HL-60/S4 treated with phorbol 12-myristate 13-acetate at 8.2 ng/mL for 4 days and 3 days (cell line): ENCODE results near the gene MXRA8.
"Not testable (repeated sequence)": the region's sequence is repeated elsewhere in the genome, so short reads cannot be mapped to it uniquely, and the experiment has no call there.

Experiments used
- in situ Hi-C: fragments of 300-500 bp; cut with MboI; formaldehyde crosslinking; loops from 2 replicates; pipeline ENCODE4 v1.15.0; 2022; ENCODE audit warnings: low sequenced_read_pairs

MXRA8 gene

DNA sequence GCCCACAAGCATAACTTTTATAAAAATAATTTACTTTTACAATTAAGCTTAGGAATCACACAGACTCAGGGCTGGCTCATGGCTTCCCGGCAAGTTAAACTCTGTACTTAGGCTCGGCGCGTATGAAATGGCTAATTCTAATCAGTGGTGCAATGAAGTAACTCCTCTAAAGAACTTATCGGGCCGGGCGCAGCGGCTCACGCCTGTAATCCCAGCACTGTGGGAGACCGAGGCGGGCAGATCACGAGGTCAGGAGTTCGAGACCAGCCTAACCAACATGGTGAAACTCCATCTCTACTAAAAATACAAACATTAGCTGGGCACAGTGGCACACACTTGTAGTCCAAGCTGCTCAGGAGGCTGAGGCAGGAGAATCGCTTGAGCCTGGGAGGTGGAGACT, 11.7 kb upstream of the MXRA8 start:
- in situ Hi-C loops = not testable (repeated sequence)

DNA sequence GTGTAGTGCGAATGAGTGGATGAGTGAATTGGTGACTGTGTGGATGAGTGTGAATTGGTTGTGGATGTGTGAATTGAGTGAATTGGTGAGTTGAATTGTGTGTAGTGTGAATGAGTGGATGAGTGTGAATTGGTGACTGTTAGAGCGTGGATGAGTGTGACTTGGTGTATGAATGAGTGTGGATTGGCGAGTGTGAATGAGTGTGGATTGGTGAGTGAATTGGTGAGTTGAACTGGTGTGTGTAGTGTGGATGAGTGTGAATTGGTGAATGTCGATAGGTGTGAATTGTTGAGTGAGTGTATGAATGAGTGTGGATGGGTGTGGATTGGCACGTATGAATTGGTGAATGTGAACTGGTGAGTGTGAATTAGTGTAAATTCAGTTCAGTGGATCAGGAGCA, 9.0 kb upstream of the MXRA8 start:
- in situ Hi-C loops = no loop called here

DNA sequence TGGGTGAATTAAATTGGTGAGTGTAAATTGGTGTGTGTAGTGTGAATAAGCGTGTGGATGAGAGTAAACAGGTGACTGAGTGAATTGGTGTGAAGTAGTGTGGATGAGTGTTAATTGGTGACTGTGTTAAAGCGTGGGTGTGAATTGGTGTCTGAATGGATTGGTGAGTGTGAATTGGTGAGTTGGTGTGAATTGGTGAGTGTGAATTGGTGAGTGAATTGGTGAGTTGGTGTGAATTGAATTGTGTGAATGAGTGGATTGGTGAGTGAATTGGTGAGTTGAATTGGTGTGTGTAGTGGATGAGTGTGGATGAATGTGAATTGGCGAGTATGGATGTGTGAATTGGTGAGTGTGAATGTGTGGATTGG, 8.3 kb upstream of the MXRA8 start:
- in situ Hi-C loops = no loop called here

DNA sequence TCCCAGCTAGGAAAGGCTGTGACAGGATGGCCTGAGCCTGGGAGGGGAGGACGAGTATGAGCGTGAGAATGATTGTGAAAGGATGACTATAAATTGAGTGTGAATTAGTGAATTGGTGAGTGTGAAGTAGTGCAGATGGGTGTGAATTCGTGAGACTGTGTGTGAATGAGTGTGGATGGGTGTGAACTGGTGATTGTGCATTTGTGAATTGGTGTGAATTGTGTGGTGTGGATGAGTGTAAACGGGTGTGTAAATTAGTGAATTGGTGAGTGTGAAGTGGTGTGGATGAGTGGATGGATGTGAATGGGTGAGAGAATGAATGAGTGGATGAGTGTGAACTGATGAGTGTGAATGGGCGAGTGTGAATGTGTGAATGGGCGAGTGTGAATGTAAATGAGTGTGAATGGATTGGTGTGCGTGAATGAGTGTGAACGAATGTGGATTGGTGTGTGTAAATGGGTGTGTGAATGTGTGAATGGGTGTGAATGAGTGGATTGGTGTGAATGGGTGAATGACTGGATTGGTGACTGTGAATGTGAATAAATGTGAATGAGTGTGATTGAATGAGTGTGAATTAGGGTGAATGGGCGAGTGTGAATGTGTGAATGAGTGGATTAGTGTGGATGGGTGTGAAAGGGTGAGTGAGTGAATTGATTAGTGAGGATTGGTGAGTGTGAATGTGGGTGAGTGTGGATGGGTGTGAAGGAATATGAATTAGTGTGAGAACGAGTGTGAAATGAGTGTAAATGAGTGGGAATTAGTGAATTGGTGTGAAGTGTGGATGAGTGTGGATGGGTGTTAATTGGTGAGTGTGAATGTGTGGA, 7.7 kb upstream of the MXRA8 start:
- in situ Hi-C loops = no loop called here

DNA sequence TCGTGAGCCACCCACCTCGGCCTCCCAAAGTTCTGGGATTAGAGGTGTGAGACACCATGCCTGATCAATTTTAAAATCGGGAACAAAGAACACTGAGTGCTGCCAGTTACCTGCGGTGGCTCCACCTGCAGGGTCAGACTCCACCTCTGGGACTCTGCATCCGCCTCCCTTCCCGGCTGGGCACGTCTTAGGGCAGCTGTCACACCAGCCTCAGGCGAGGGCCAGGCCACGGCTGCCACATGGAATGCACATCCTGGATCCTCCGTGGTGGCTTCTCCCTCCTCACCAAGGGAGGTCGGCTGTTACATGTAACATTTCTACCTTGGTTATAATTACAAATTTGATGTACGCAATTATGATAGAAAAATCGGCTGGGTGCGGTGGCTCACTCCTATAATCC, 5.9 kb upstream of the MXRA8 start:
- in situ Hi-C loops = no loop called here

DNA sequence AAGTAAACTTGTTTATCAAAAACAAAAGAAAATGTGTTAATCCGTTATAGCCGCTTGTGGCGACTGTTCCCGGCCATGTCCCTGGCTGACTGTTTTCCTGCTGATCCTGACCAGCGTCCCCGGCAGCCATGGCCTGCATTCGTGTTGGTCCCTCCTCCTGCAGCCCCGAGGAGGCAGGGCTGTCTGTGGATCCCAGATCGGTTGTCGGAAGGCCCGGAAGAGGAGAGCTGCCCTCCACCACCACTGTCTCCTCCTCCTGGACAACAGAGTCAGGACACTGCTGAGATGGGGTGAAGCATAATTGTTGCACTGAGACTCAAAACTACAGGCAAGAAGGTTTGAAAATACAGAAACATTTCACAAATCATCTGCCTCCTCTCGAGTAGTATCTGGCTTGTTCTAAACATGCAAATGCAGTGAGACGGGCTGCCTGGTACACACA, 3.6 kb upstream of the MXRA8 start:
- in situ Hi-C loops = no loop called here

DNA sequence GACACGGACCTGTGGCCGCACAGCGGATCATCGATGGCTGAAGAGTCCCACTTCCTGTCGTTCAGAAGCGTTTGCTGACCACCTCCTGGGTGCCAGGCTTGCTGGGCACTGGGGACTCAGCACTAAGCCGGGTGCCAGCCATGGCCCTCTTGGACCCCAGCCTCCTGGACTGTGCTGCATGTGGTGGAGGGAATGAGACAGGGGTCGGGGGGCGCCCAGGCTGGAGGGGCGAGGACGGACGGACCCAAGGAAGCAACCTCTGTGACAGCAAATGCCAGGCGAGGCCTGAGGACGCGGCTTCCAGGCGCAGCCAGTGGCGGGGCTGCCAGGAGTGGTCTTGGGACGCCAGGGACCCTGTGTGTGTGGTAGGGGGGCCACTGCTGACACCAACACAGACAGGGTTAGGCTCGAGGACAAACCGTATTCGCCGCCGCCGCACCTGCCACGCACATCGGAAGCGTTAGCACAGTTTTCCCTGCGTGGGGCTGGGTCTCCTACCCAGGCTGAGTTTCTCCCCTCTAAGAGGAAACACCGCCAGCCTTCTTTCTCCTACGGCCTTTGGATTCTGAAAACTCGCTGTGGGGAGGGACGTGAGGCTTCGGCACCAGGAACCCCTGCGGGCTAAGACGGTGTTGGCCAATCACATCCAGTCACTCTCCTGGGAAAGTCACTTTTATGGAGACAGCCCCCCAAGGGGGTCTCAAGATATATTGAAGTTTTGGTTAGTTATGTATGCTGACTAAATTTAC, 3.1 kb upstream of the MXRA8 start:
- in situ Hi-C loops = no loop called here

DNA sequence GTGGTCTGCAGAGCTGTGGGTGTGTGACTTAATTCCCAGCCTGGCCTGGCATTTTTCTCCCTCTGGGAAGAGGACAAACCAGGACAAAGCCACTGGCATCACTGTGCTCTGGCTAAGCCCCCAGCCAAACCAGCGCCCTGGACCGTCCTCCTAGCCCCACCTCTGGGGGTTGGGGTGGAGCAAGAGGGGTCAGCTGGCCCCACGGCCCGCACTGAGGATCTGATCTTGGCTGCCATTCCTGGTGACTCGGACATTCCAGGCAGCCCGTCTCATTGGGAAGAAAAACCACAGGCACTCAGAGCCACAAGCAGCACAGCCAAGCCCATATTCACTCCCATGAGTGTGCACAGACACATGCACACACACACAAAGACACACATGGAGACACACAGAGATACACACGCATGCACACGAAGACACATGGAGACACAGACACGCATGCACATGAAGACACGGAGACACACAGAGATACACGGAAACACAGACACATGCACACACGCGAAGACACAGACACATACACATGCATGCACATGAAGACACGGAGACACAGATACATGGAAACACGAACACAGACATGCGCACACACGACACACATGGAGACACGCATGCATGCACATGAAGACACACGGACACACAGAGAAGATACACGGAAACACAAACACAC, 2.3 kb upstream of the MXRA8 start:
- in situ Hi-C loops = no loop called here

DNA sequence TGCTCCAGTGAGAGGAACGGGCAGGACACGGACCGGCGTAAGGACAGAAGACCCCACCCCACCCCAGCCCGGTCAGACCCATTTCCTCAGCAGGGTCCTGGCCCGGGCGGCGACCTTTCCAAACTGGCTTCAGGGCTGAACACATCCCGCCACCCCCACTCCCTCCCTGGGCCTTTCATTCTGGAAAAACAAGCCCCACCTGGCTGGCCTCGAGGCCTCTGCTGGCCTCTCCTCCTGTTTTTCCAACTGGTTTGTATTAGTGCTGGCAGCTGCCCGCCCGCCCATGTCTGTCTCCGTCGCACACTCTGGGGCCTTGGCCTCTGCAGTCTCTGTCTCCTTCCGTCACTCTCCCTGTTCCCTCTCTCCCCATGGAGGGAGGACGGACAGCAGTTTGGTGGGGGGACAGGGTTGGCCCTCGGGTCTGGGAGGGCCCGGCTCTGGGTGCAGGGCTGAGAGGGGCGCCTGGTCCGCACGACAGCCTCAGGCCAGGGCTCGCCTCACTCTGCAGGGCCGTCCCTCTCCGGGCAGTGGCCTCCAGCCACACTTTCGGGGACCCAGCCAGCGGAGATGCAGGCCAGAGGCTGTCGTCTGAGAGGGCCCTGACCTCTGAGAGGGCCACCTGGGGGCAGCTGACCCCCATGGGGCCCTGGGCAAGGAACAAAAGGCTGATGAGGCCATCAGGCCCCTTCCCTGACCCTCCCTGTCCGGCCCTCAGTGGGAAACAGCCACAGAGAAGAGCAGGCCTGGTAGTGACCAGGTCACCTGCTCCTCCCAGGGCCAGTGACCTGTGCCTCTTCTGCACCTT, 1.5 kb upstream of the MXRA8 start:
- in situ Hi-C loops = no loop called here

DNA sequence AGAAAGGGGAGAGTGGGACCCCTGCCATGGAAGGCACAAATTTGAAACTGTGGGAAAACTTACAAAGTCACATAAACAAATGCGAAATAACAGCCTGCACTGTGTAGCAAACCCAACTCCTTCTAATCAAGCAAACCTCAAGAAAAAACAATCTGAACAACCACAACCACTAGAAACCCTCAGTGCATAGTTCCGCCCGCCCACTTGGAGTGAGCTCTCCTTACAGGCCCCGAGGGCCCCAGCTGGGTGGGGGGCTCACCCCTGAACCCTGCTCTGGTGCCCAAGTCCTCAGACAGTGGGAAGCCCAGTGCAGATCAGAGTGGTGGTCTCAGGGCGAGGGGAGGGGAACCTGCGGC, 931 bp upstream of the MXRA8 start:
- in situ Hi-C loops = no loop called here

DNA sequence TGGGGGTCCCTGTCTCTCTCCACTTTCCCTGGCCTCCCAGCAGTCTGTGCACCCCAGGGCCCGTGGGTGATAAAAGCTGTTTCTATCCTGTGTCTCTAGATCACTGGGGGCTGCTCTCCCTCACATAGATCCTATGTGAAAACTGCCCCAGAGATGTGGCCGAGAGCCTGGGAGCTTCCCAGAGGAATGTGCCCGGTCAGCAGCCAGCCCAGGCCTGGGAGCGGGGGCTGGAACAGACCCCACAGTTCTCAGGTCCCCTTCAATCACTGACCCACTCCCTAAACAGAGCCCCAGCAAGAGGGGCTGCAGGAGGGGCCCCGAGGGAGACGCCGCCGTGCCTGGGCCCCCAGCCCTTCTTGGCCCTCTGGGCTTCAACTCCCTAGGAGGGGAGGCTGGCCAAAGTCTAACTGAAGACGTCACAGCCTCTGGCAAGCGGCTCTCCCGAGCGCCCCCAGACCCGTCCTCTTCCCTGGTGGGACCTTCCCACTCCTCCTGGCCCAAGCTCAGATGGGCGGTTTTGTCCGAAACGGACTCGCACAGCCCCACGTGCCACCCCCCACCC, 403 bp downstream of the MXRA8 start:
- in situ Hi-C loops = no loop called here

DNA sequence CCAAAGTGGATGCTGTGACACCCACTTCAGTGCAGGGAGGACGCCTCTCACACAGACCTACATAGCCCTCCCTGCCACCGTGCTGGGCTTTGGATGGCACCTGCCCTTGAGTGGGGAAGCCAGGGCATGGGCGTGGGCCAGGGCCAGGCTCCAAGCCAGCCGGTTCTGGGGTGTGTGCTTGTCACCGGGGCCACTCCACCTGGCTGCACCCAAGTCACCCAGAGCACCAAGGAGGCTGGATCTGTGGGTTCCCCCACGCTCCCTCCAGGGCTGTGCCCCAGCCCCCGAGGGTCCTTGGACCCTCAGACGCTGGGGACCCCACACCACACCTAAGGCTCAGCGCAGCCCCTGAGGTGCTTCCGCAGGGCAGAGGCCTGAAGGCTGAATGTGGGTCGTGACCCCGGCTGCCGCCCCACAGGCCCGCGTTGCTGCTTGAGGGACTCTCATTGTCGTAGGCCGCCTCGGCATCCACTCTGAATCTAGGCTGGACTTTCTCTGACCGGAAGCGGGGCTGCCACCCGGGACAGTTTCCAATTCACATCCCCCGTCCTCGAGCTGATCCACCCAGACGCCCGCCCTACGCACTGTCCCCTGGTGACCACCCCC, 1.5 kb downstream of the MXRA8 start:
- in situ Hi-C loops = no loop called here

DNA sequence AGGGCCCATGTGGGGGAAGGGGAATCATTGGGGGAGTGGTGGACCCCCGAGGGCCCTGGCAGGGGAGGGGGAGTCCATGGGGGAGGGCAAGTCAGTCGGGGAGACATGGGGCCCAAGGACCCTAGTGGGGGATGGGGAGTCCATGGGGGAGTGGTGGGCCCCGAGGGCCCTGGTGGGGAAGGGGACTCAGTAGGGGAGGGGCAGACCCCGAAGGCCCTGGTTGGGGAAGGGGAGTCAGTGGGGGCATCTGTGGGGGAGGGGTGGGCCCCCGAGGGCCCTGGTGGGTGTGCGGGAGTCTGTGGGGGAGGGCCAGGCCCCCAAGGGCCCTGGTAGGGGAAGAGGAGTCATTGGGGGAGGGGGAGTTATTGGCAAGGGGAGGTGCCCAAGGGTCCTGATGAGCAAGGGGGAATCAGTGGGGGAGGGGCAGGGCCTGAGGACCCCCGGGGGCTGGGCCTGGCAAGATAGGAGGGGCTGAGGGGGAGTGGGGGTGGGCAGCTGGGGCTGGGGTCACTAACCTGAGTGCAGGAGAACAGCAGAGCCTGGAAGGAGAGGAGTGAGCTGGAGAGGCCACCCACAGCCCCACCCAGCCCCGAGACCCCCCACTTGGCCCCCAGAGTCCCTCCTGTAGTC, 2.1 kb downstream of the MXRA8 start:
- in situ Hi-C loops = no loop called here

DNA sequence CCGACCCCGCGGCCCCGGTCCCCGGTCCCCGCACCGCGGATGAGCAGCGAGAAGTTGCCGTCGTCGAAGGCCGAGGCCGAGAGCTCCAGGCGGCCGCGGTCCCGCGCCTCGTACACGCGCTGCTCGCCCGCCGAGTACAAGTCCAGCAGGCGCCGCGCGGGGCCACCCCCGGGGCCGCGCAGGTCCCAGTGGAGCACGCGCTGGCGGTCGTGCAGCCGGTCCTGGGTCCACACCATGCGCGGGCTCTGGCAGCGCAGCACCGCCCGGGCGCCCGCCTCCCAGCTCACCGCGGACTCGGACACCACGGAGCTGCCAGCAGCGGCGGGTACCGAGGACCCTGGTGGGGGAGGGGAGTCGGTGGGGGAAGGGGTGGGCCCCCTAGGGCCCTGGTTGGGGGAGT, 2.9 kb downstream of the MXRA8 start:
- in situ Hi-C loops = no loop called here

DNA sequence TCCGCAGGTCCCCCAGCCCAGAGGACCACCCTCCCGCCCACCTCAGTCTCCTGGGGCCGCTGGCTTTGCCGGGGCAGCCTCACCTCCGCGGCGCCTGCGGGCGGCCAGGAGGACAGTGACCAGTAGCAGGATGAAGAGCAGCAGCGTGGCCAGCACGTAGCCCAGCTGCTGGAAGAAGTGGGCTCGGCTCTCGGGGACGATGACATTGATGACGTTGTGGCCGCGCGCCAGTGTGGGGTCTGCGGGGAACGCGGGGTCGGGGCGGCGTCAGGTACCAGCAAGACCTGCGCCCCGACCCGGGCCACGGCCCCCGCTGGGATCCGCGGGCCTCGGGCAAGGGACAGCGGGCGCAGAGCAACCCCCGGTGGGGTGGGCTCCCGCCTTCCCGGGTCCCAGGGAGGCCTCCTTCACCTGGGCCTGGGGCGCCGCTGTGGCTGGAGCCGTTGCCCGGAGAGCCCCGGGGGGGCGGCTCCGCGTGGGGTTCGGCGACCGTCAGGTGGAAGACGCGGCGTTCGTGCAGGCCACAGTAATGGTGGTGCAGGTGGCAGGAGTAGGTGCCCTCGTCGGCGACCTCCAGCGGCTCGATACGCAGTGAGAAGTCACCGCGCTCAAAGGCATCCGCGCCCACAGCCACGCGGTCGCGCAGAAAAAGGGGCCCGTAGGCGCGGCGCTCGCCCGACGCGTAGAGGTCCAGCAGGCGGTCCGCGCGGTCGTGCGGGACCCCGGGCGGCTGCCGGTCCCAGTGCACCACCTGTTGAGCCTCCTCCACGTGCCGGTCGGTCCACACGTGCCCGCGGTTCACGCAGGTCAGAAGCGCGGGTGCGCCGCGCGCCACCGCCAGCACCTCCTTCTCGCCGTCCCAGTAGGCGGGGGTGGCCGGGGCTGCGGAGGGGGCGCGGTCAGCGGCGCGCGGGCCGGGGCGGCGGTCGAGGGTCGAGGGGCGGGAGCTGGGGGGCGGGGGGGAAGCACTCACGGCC, 3.8 kb downstream of the MXRA8 start:
- in situ Hi-C loops = no loop called here

DNA sequence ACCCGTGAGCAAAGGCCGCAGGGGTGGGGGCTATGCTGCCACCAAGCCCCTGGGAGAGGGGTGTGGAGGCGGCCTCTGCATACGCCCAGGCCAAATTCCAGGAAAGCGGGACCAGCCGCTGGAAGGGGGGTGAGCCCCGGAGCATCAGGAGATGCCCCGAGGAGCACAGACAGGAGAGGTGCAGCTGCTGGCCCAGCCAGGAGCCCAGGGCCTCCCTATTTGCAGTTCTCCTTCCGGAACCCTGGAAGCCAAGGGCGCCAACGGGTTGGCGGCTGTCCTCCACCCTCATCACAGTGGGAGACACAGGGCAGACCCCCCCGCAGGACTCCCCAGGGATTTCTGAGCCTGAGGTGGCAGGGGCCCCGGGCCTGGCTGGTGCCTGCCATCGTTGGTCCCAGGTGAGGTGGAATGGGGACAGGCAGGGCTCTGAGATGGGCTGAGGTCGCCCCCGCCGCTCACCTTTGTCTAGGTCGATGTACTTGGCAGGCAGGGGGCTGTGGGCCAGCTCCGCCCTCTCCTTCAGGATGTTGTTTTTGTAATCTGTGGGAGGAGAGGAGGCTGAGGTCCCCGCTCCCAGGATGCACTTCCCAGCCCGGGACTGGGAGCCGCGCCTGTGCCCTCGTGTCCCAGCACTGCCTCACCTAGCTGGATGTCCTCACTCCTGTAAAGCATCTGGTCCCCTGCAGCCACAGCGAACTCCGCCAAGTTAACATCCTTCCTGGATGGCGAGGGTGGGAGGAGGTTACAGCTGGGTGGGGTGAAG, 4.8 kb downstream of the MXRA8 start:
- in situ Hi-C loops = no loop called here

DNA sequence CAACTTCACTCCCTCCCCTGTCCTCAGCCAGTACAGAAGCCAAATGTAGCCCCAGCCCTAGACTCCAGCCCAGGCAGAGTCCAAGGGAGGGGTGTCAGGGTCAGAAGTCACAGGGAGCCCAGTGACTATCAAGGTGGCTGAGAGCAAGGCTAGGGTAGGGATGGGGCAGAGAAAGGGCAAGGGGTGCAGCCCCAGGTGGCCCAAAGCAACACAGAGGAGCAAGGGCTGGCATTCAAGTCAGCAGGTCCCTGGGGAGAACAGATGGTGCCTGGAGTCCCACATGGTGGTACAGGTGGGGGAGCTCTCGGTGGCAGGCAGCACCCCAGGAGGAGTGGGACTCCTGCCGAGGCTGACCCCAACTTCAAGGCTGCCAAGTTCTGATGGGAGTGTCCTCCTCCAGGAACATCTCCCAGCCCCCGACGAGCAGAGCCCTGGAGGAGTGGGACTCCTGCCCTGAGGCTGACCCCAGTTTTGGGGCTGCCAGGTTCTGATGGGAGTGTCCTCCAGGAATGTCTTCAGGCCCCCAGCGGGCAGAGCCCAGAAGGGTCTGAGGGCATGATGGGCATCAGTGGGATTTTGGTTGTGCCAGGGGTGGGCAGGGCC, 5.5 kb downstream of the MXRA8 start:
- in situ Hi-C loops = no loop called here
